Measurements from ENCODE around the gene KDM2B.

- TF ChIP-seq POLR2A (IDR thresholded peaks at IDR 0.05; ENCODE audit: low read length), result no peak
- TF ChIP-seq GATA1 (IDR thresholded peaks at IDR 0.05; ENCODE audit: low read depth, low read length), result no peak
These were observed 95.9 kb downstream of the KDM2B start for GRCh38 chr12:121484967-121485366.
